ENCODE results near the gene P2RX5. TPM values are rescaled to one million over a fixed set of nuclear protein-coding genes. Genes with fewer than 3 reads are reported as not detected.

Gene P2RX5
- total and polyA plus RNA-seq, 2 experiments from 2014 or later = 7.5 to 13.6 TPM

DNA sequence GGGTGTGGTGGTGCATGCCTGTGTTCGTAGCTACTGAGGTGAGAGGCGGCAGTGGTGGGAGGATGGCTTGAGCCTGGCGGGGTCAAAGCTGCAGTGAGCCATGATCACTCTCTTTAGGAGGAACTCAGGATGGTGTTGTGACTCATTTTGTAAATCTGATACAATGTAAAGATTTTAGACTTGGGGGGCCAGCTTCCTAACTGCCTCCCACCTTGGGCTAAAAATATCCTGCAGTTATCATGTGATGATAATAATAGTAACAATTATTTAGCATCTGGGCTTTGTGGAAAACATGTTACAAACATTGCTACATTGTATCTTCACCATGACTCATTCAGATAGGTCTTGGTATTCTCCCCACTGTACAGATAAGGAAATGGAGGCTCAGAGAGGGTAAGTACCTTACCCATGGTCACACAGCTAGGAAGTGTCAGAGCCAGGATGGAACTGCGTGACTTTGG, 52.0 kb downstream of the P2RX5 start:
- Histone ChIP-seq H3K36me3 (ENCODE audit: insufficient read depth) (no peaks in the 10 kb centered on the region), H3K27ac (ENCODE audit: low read depth) (no peak overlapping the region), H3K4me2 (no peak overlapping the region), H3K4me1 (ENCODE audit: insufficient read depth) (peaks cover 7% of the 10 kb centered on the region; the same call in 1 of the 2 replicates), H3K4me3 (no peak overlapping the region), H3K79me2 (replicated peaks; ENCODE audit: insufficient read depth) (no peaks in the 10 kb centered on the region), H2AFZ (no peak overlapping the region), H3K27me3 (ENCODE audit: insufficient read depth) (no peaks in the 10 kb centered on the region), H3F3A (replicated peaks; ENCODE audit: low read depth) (no peaks in the 10 kb centered on the region), H4K20me1 (replicated peaks; ENCODE audit: insufficient read depth) (no peaks in the 10 kb centered on the region), H3K9me2 (ENCODE audit: insufficient read depth) (no peaks in the 10 kb centered on the region)
- TF ChIP-seq, protein P1, sequence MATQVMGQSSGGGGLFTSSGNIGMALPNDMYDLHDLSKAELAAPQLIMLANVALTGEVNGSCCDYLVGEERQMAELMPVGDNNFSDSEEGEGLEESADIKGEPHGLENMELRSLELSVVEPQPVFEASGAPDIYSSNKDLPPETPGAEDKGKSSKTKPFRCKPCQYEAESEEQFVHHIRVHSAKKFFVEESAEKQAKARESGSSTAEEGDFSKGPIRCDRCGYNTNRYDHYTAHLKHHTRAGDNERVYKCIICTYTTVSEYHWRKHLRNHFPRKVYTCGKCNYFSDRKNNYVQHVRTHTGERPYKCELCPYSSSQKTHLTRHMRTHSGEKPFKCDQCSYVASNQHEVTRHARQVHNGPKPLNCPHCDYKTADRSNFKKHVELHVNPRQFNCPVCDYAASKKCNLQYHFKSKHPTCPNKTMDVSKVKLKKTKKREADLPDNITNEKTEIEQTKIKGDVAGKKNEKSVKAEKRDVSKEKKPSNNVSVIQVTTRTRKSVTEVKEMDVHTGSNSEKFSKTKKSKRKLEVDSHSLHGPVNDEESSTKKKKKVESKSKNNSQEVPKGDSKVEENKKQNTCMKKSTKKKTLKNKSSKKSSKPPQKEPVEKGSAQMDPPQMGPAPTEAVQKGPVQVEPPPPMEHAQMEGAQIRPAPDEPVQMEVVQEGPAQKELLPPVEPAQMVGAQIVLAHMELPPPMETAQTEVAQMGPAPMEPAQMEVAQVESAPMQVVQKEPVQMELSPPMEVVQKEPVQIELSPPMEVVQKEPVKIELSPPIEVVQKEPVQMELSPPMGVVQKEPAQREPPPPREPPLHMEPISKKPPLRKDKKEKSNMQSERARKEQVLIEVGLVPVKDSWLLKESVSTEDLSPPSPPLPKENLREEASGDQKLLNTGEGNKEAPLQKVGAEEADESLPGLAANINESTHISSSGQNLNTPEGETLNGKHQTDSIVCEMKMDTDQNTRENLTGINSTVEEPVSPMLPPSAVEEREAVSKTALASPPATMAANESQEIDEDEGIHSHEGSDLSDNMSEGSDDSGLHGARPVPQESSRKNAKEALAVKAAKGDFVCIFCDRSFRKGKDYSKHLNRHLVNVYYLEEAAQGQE (IDR thresholded peaks at IDR 0.05; ENCODE audit: unreplicated experiment) = no peak
- TF ChIP-seq POLR2AphosphoS5 (IDR thresholded peaks at IDR 0.05; ENCODE audit: low read depth) = no peak
- no peak for TF ChIP-seq ZNF462 (CRISPR knock-in tag; IDR thresholded peaks at IDR 0.05)
- no peak for TF ChIP-seq JUNB (IDR thresholded peaks at IDR 0.05; ENCODE audit: unreplicated experiment)
- no peak for TF ChIP-seq CREB1 (CRISPR knock-in tag; IDR thresholded peaks at IDR 0.05; ENCODE audit: low read depth)
- TF ChIP-seq ZNF114 (CRISPR knock-in tag; IDR thresholded peaks at IDR 0.05) = no peak
- no peak for TF ChIP-seq NANOG (IDR thresholded peaks at IDR 0.05; ENCODE audit: borderline replicate concordance)
- TF ChIP-seq EZH2 (IDR thresholded peaks at IDR 0.05; ENCODE audit: low read depth, unreplicated experiment) = no peak
- TF ChIP-seq, protein P2, sequence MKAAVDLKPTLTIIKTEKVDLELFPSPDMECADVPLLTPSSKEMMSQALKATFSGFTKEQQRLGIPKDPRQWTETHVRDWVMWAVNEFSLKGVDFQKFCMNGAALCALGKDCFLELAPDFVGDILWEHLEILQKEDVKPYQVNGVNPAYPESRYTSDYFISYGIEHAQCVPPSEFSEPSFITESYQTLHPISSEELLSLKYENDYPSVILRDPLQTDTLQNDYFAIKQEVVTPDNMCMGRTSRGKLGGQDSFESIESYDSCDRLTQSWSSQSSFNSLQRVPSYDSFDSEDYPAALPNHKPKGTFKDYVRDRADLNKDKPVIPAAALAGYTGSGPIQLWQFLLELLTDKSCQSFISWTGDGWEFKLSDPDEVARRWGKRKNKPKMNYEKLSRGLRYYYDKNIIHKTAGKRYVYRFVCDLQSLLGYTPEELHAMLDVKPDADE (IDR thresholded peaks at IDR 0.05) = no peak
- no peak for TF ChIP-seq EZH2phosphoT487 (IDR thresholded peaks at IDR 0.05; ENCODE audit: unreplicated experiment)
- TF ChIP-seq STAT1 (IDR thresholded peaks at IDR 0.05; ENCODE audit: unreplicated experiment) = no peak
- TF ChIP-seq CTCF (conservative IDR thresholded peaks at IDR 0.05; ENCODE audit: low read depth in 2 of 2) = no peak
- no peak for TF ChIP-seq ZNF331 (CRISPR knock-in tag; IDR thresholded peaks at IDR 0.05; ENCODE audit: low read depth)
- H3K4me1 Mint-ChIP-seq = peaks cover 8% of the 10 kb centered on the region
- no peak for ATAC-seq
- no peak for DNase-seq (ENCODE audit: low spot score)
- H3K36me3 Mint-ChIP-seq (ENCODE audit: low read depth) = peaks cover 11% of the 10 kb centered on the region; the same call in 2 of the 3 replicates
- no peaks in the 10 kb centered on the region for H3K9me3 Mint-ChIP-seq
- no peak overlapping the region for H3K4me3 Mint-ChIP-seq
- peaks cover 2% of the 10 kb centered on the region for H3K27me3 Mint-ChIP-seq (ENCODE audit: insufficient read depth, low read depth, poor library complexity)
- no peak overlapping the region for H3K27ac Mint-ChIP-seq

All from GM23338 (cell line).